ENCODE data around the gene DYNLL1.
"Not testable (repeated sequence)": the region's sequence is repeated elsewhere in the genome, so short reads cannot be mapped to it uniquely, and the experiment has no call there.

DYNLL1 gene

GRCh38 chr12:120475643-120476042 is 20.3 kb upstream of the DYNLL1 start:
- DNase-seq = no peak

GRCh38 chr12:120479458-120479857 is 16.5 kb upstream of the DYNLL1 start:
- DNase-seq = no peak

- DNase-seq = no peak
Measured at GRCh38 chr12:120480211-120480610, 15.7 kb upstream of the DYNLL1 start.

GRCh38 chr12:120481022-120481767 is 14.7 kb upstream of the DYNLL1 start:
- DNase-seq = no peak

- DNase-seq = no peak
Measured at GRCh38 chr12:120483621-120484020, 12.3 kb upstream of the DYNLL1 start.

GRCh38 chr12:120485961-120486881 is 9.7 kb upstream of the DYNLL1 start:
- DNase-seq = no peak

- DNase-seq = not testable (repeated sequence)
Measured at GRCh38 chr12:120487552-120487951, 8.4 kb upstream of the DYNLL1 start.

- DNase-seq = no peak
Measured at GRCh38 chr12:120488057-120488640, 7.8 kb upstream of the DYNLL1 start.

GRCh38 chr12:120489018-120489417 is 6.9 kb upstream of the DYNLL1 start:
- DNase-seq = no peak

GRCh38 chr12:120490325-120490724 is 5.6 kb upstream of the DYNLL1 start:
- no peak for DNase-seq

GRCh38 chr12:120490833-120491512 is 4.9 kb upstream of the DYNLL1 start:
- no peak for DNase-seq

GRCh38 chr12:120495186-120495730 is 655 bp upstream of the DYNLL1 start:
- DNase-seq = peak; percentile 4

- peak; percentile 33 for DNase-seq
Measured at GRCh38 chr12:120496413-120497340, 764 bp downstream of the DYNLL1 start.

GRCh38 chr12:120497524-120498150 is 1.7 kb downstream of the DYNLL1 start:
- no peak for DNase-seq

GRCh38 chr12:120498870-120499515 is 3.1 kb downstream of the DYNLL1 start:
- DNase-seq = no peak

GRCh38 chr12:120500581-120500980 is 4.7 kb downstream of the DYNLL1 start:
- DNase-seq = no peak

- no peak for DNase-seq
Measured at GRCh38 chr12:120504587-120504986, 8.7 kb downstream of the DYNLL1 start.

- no peak for DNase-seq
Measured at GRCh38 chr12:120508537-120508936, 12.6 kb downstream of the DYNLL1 start.

- no peak for DNase-seq
Measured at GRCh38 chr12:120514002-120514401, 18.1 kb downstream of the DYNLL1 start.

GRCh38 chr12:120515496-120515895 is 19.6 kb downstream of the DYNLL1 start:
- no peak for DNase-seq

Data from stimulated activated CD4-positive, alpha-beta T cell treated with anti-CD3 and anti-CD28 coated beads, Interleukin-1b, Interleukin-23, amount 100 ng/mL, for 48 hours (primary cell).